Measurements from ENCODE around the gene SH3GL3.

SH3GL3 gene

GRCh38 chr15:83567318-83567717, 120.2 kb downstream of the SH3GL3 start:
- TF ChIP-seq CTCF (IDR thresholded peaks at IDR 0.05; ENCODE audit: insufficient read depth, low read depth, low read length, missing control alignments): no peak
- DNase-seq (ENCODE audit: low read depth): peak; percentile 21
- H3K4me3 ChIP-seq (ENCODE audit: low read depth, low read length): no peak overlapping the region

- no peak for TF ChIP-seq CTCF (IDR thresholded peaks at IDR 0.05; ENCODE audit: insufficient read depth, low read depth, low read length, missing control alignments)
- H3K4me3 ChIP-seq (ENCODE audit: low read depth, low read length): no peak overlapping the region
- no peak for DNase-seq (ENCODE audit: low read depth)
These were observed 122.2 kb downstream of the SH3GL3 start for GRCh38 chr15:83569341-83569740.

GRCh38 chr15:83570756-83571155, 123.6 kb downstream of the SH3GL3 start:
- no peak for DNase-seq (ENCODE audit: low read depth)
- H3K4me3 ChIP-seq (ENCODE audit: low read depth, low read length): no peak overlapping the region
- TF ChIP-seq CTCF (IDR thresholded peaks at IDR 0.05; ENCODE audit: insufficient read depth, low read depth, low read length, missing control alignments): no peak

GRCh38 chr15:83571820-83572707, 124.9 kb downstream of the SH3GL3 start:
- DNase-seq (ENCODE audit: low read depth): peak; percentile 10
- H3K4me3 ChIP-seq (ENCODE audit: low read depth, low read length): no peak overlapping the region
- peak; percentile 44 for TF ChIP-seq CTCF (IDR thresholded peaks at IDR 0.05; ENCODE audit: insufficient read depth, low read depth, low read length, missing control alignments)

- TF ChIP-seq CTCF (IDR thresholded peaks at IDR 0.05; ENCODE audit: insufficient read depth, low read depth, low read length, missing control alignments): no peak
- H3K4me3 ChIP-seq (ENCODE audit: low read depth, low read length): no peak overlapping the region
These were observed 127.2 kb downstream of the SH3GL3 start for GRCh38 chr15:83574345-83574744.

GRCh38 chr15:83578691-83579090, 131.6 kb downstream of the SH3GL3 start:
- no peak for DNase-seq (ENCODE audit: low read depth)
- TF ChIP-seq CTCF (IDR thresholded peaks at IDR 0.05; ENCODE audit: insufficient read depth, low read depth, low read length, missing control alignments): no peak
- no peak overlapping the region for H3K4me3 ChIP-seq (ENCODE audit: low read depth, low read length)

More at GRCh38 chr15:83574345-83574744, 127.2 kb downstream of the SH3GL3 start:
- no peak for DNase-seq (ENCODE audit: low read depth)
